Measurements from ENCODE around the gene BAHCC1.
A peak's percentile ranks its signal among the peaks of the same experiment; 100 is the strongest.

BAHCC1 gene

DNA sequence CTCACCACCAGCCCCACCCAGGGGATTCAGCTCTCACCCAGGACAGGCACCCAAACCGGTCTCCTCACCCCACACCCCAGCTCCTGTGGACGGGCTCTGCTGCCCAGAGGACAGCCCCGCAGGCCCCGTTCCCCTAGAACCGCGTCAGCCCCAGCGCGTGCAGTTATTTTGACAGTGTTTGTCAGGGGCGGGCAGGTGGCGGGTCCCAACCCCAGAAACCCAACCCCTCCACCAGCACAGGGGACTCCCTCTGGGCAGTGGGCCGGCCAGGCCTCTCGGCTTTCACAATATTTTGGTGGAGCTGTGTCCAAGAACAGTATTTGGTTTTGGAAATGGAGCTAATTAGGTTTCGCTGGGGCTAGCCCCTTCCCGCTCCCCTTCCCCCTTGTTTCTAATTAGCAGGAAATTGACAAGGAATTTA lies 44.8 kb downstream of the BAHCC1 start:
- no peaks in the 10 kb centered on the region for H3K9me3 ChIP-seq (ENCODE audit: insufficient read depth, low read depth, low read length)
- H2AFZ ChIP-seq (ENCODE audit: low read length) = no peak overlapping the region
- peaks cover 49% of the 10 kb centered on the region; the same call in 1 of the 2 replicates for H3K79me2 ChIP-seq (ENCODE audit: insufficient read depth, low read length)
- peak overlapping the region; percentile 65 for H3K9ac ChIP-seq (ENCODE audit: low read depth, low read length, poor library complexity, severe bottlenecking)
- H3K4me1 ChIP-seq (ENCODE audit: insufficient read depth, low read length, poor library complexity, severe bottlenecking) = peaks cover 49% of the 10 kb centered on the region
- H3K4me2 ChIP-seq (ENCODE audit: low read depth, low read length, poor library complexity, severe bottlenecking) = no peak overlapping the region
- no peak for TF ChIP-seq EZH2phosphoT487 (IDR thresholded peaks at IDR 0.05; ENCODE audit: borderline replicate concordance)
- TF ChIP-seq, protein P1, sequence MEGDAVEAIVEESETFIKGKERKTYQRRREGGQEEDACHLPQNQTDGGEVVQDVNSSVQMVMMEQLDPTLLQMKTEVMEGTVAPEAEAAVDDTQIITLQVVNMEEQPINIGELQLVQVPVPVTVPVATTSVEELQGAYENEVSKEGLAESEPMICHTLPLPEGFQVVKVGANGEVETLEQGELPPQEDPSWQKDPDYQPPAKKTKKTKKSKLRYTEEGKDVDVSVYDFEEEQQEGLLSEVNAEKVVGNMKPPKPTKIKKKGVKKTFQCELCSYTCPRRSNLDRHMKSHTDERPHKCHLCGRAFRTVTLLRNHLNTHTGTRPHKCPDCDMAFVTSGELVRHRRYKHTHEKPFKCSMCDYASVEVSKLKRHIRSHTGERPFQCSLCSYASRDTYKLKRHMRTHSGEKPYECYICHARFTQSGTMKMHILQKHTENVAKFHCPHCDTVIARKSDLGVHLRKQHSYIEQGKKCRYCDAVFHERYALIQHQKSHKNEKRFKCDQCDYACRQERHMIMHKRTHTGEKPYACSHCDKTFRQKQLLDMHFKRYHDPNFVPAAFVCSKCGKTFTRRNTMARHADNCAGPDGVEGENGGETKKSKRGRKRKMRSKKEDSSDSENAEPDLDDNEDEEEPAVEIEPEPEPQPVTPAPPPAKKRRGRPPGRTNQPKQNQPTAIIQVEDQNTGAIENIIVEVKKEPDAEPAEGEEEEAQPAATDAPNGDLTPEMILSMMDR (conservative IDR thresholded peaks at IDR 0.05; ENCODE audit: low read length) = no peak
- H3K9me2 ChIP-seq (replicated peaks; ENCODE audit: low read depth, low read length) = no peaks in the 10 kb centered on the region
- no peaks in the 10 kb centered on the region for H3F3A ChIP-seq (ENCODE audit: low read depth)
- H4K20me1 ChIP-seq (ENCODE audit: insufficient read depth, low read length, poor library complexity, severe bottlenecking) = peaks cover 4% of the 10 kb centered on the region
- no peak overlapping the region for H3K4me3 ChIP-seq (ENCODE audit: low read length, poor library complexity, severe bottlenecking)
- peaks cover 21% of the 10 kb centered on the region; the same call in 1 of the 2 replicates for H3K36me3 ChIP-seq (ENCODE audit: insufficient read depth, low read length)
- no peaks in the 10 kb centered on the region for H3K27me3 ChIP-seq (ENCODE audit: insufficient read depth, low read length, poor library complexity, severe bottlenecking)

- Histone ChIP-seq H3K9ac (ENCODE audit: low read depth, low read length, poor library complexity, severe bottlenecking) (no peak overlapping the region), H2AFZ (ENCODE audit: low read length) (no peak overlapping the region), H3K4me1 (ENCODE audit: insufficient read depth, low read length, poor library complexity, severe bottlenecking) (peaks cover 43% of the 10 kb centered on the region), H3K9me3 (ENCODE audit: insufficient read depth, low read depth, low read length) (no peaks in the 10 kb centered on the region), H3K27me3 (ENCODE audit: insufficient read depth, low read length, poor library complexity, severe bottlenecking) (no peaks in the 10 kb centered on the region), H3F3A (ENCODE audit: low read depth) (no peaks in the 10 kb centered on the region), H4K20me1 (ENCODE audit: insufficient read depth, low read length, poor library complexity, severe bottlenecking) (peaks cover 4% of the 10 kb centered on the region), H3K36me3 (ENCODE audit: insufficient read depth, low read length) (peaks cover 21% of the 10 kb centered on the region; the same call in 1 of the 2 replicates), H3K9me2 (replicated peaks; ENCODE audit: low read depth, low read length) (no peaks in the 10 kb centered on the region), H3K79me2 (ENCODE audit: insufficient read depth, low read length) (peaks cover 43% of the 10 kb centered on the region; the same call in 1 of the 2 replicates), H3K4me2 (ENCODE audit: low read depth, low read length, poor library complexity, severe bottlenecking) (no peak overlapping the region), H3K4me3 (ENCODE audit: low read length, poor library complexity, severe bottlenecking) (no peak overlapping the region)
- TF ChIP-seq, protein P1 (conservative IDR thresholded peaks at IDR 0.05; ENCODE audit: low read length) = peak; percentile 75
- no peak for TF ChIP-seq EZH2phosphoT487 (IDR thresholded peaks at IDR 0.05; ENCODE audit: borderline replicate concordance)
These were observed 45.4 kb downstream of the BAHCC1 start for GRCh38 chr17:81440511-81441244.

DNA sequence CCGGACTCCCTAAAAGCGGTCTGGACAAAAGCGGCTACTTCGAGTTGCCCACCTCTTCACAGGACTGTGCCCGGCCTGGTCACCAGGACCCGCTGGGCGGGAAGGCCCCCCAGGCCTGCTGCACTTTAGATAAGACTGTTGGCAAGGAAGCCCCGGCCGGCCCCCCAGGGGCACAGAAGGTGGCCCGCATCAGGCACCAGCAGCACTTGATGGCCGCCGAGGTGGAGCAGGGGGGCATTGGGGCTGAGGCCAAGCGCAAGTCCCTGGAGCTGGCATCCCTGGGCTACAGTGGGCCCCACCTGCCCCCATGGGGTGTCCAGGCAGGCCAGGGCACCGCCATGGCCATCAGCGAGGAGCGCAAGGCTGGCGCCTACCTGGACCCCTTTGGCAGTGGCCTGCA lies 47.5 kb downstream of the BAHCC1 start:
- Histone ChIP-seq H3K36me3 (ENCODE audit: insufficient read depth, low read length) (peaks cover 32% of the 10 kb centered on the region; the same call in 1 of the 2 replicates), H3K79me2 (ENCODE audit: insufficient read depth, low read length) (peaks cover 29% of the 10 kb centered on the region; the same call in 1 of the 2 replicates), H3K4me2 (ENCODE audit: low read depth, low read length, poor library complexity, severe bottlenecking) (no peak overlapping the region), H3K9me3 (ENCODE audit: insufficient read depth, low read depth, low read length) (no peaks in the 10 kb centered on the region), H3K4me1 (ENCODE audit: insufficient read depth, low read length, poor library complexity, severe bottlenecking) (peaks cover 29% of the 10 kb centered on the region), H3K9me2 (replicated peaks; ENCODE audit: low read depth, low read length) (no peaks in the 10 kb centered on the region), H4K20me1 (ENCODE audit: insufficient read depth, low read length, poor library complexity, severe bottlenecking) (peaks cover 4% of the 10 kb centered on the region), H3K4me3 (ENCODE audit: low read length, poor library complexity, severe bottlenecking) (no peak overlapping the region), H3K27me3 (ENCODE audit: insufficient read depth, low read length, poor library complexity, severe bottlenecking) (no peaks in the 10 kb centered on the region), H3F3A (ENCODE audit: low read depth) (no peaks in the 10 kb centered on the region), H2AFZ (ENCODE audit: low read length) (no peak overlapping the region), H3K9ac (ENCODE audit: low read depth, low read length, poor library complexity, severe bottlenecking) (no peak overlapping the region)
- TF ChIP-seq, protein P1 (conservative IDR thresholded peaks at IDR 0.05; ENCODE audit: low read length) = no peak
- no peak for TF ChIP-seq EZH2phosphoT487 (IDR thresholded peaks at IDR 0.05; ENCODE audit: borderline replicate concordance)
